ENCODE measurements around the gene XYLT1. TPM values are rescaled to one million over a fixed set of nuclear protein-coding genes. Genes with fewer than 3 reads are reported as not detected.

The XYLT1 gene
- total and polyA plus RNA-seq, 2 of the 8 experiments (the other 6 are each of a cell fraction or from before 2014, with no cell fraction given) = 6.6 to 25.4 TPM

DNA sequence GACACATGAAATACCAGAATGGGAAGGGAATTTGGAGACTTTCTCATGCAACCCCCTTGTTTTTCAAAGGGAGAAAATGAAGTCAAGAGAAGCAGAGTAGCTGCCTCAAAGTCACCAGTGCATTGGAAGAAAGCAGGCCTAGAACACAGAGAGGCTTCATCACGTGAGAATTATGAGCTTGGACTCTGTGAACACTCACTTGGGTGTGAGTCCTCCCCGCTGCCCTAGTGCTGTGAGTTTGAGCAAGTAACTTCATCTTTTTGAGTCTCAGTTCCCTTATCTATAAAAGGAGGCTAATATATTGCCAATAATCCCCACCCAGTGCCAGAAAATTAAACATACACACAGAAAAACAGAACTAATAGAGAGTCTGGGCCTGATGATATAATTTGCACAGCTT lies 315.8 kb downstream of the XYLT1 start:
- no peak overlapping the region for H3K4me3 ChIP-seq (ENCODE audit: extremely low read depth in 1 of 4, insufficient read depth in 2 of 4, low read depth in 3 of 4, low read length in 4 of 4)
- no peak overlapping the region for H3K27ac ChIP-seq (ENCODE audit: low read depth, low read length)
- H4K91ac ChIP-seq (replicated peaks; ENCODE audit: insufficient read length, low read length) = no peak overlapping the region
- H3K9ac ChIP-seq (replicated peaks in 1 of 4; ENCODE audit: extremely low read depth in 1 of 4, low read depth in 3 of 4, low read length in 3 of 4) = no peak overlapping the region
- H2BK120ac ChIP-seq (replicated peaks; ENCODE audit: low read depth, low read length) = no peak overlapping the region
- peaks cover 0 to 2% of the 10 kb centered on the region in 2 experiments for H4K20me1 ChIP-seq (replicated peaks in 1 of 2; ENCODE audit: control insufficient read depth in 1 of 2, insufficient read depth in 2 of 2, low read length in 2 of 2)
- no peak overlapping the region for H3K14ac ChIP-seq (ENCODE audit: insufficient read length)
- no peaks in the 10 kb centered on the region for H3K79me2 ChIP-seq (ENCODE audit: control insufficient read depth in 1 of 2, insufficient read depth in 2 of 2, low read length in 2 of 2)
- no peak overlapping the region for H2BK12ac ChIP-seq (ENCODE audit: low read depth, low read length)
- no peak overlapping the region for H2BK15ac ChIP-seq (ENCODE audit: low read length)
- no peak overlapping the region for H2AFZ ChIP-seq (ENCODE audit: low read length)
- no peak overlapping the region for H3K56ac ChIP-seq (replicated peaks; ENCODE audit: insufficient read length, low read depth, low read length)
- no peaks in the 10 kb centered on the region for H3K36me3 ChIP-seq (ENCODE audit: control insufficient read depth in 2 of 4, insufficient read depth in 4 of 4, low read length in 3 of 4)
- H3K23ac ChIP-seq (ENCODE audit: insufficient read length) = no peak overlapping the region
- no peak overlapping the region for H3K18ac ChIP-seq (ENCODE audit: extremely low read depth, low read length)
- no peaks in the 10 kb centered on the region for H3K9me3 ChIP-seq (ENCODE audit: insufficient read depth in 2 of 2, low read depth in 1 of 2, low read length in 1 of 2)
- H3K27me3 ChIP-seq (replicated peaks in 1 of 4; ENCODE audit: control insufficient read depth in 3 of 4, extremely low read depth in 1 of 4, insufficient read depth in 3 of 4, low read length in 3 of 4) = no peaks in the 10 kb centered on the region
- no peaks in the 10 kb centered on the region for H3K23me2 ChIP-seq (ENCODE audit: low read depth, low read length)
- H2BK20ac ChIP-seq (ENCODE audit: low read length) = no peak overlapping the region
- no peaks in the 10 kb centered on the region for H3K79me1 ChIP-seq (ENCODE audit: low read depth, low read length)
- H3K4me2 ChIP-seq (ENCODE audit: insufficient read depth in 1 of 2, low read depth in 2 of 2, low read length in 2 of 2) = no peak overlapping the region
- H4K5ac ChIP-seq (ENCODE audit: insufficient read length, low read depth, low read length) = no peak overlapping the region
- POLR2A ChIA-PET (ENCODE audit: partially characterized antibody) = no interaction called here
- H2AK5ac ChIP-seq (ENCODE audit: low read depth, low read length) = no peak overlapping the region
- 83% methylated on average over 2 of the region's 2 CpGs; no CpG with 5 or more reads in 1 of the 2 experiments for WGBS, 2 experiments (ENCODE audit: extremely low coverage in 1 of 2, insufficient coverage in 1 of 2, insufficient read length in 1 of 2, insufficient replicate concordance in 2 of 2, low coverage in 1 of 2, low lambda C conversion rate in 2 of 2, missing lambda C conversion rate in 1 of 2)
- H3K4me1 ChIP-seq (replicated peaks in 1 of 4; ENCODE audit: control insufficient read depth in 3 of 4, insufficient read depth in 4 of 4, low read length in 3 of 4) = no peaks in the 10 kb centered on the region; a peak in 1 of 7 replicates
- no peak for FAIRE-seq
- H4K8ac ChIP-seq (ENCODE audit: extremely low read depth, insufficient read depth, low read length) = no peak overlapping the region
- H3K4ac ChIP-seq (replicated peaks; ENCODE audit: insufficient read length, low read depth, low read length) = no peak overlapping the region
- no peak for DNase-seq (ENCODE audit: low read depth in 1 of 2, low spot score in 2 of 2)
- CTCF ChIA-PET (ENCODE audit: partially characterized antibody) = interaction anchor here (1.2 to 1.5 kb wide), 2 partner anchors 10 to 64 kb away, joined by 3 read pairs; no protein-coding TSS in a partner anchor
- TF ChIP-seq EP300 (IDR thresholded peaks at IDR 0.05; ENCODE audit: borderline replicate concordance in 1 of 2, low read depth in 2 of 2, low read length in 2 of 2) = no peak
- TF ChIP-seq HDAC6 (IDR thresholded peaks at IDR 0.05; ENCODE audit: low read depth, low read length) = no peak
- TF ChIP-seq POLR2AphosphoS5 (IDR thresholded peaks at IDR 0.05; ENCODE audit: low read depth, low read length) = no peak
- no peak for TF ChIP-seq SAP30 (IDR thresholded peaks at IDR 0.05; ENCODE audit: insufficient read depth, insufficient replicate concordance, low read length)
- no peak overlapping the region for H2BK5ac ChIP-seq (ENCODE audit: low read depth, low read length)

All from H1 (cell line).